ENCODE results near the gene ARHGEF2.
A peak's percentile ranks its signal among the peaks of the same experiment; 100 is the strongest.
"Not testable (repeated sequence)": the region's sequence is repeated elsewhere in the genome, so short reads cannot be mapped to it uniquely, and the experiment has no call there.

Gene ARHGEF2

GRCh38 chr1:155930725-155931124 is 47.6 kb downstream of the ARHGEF2 start:
- Mint-ChIP-seq H3K36me3 (peaks cover 47% of the 10 kb centered on the region), H3K27ac (peak overlapping the region; percentile 81), H3K4me3 (peak overlapping the region; percentile 73), H3K4me1 (peaks cover 25% of the 10 kb centered on the region)
- H3K27me3 Mint-ChIP-seq, ATAC-seq, H3K9me3 Mint-ChIP-seq: not testable (repeated sequence)

GRCh38 chr1:155929057-155929456 is 49.3 kb downstream of the ARHGEF2 start:
- no peak for ATAC-seq
- Mint-ChIP-seq H3K4me1 (peaks cover 25% of the 10 kb centered on the region), H3K9me3 (no peaks in the 10 kb centered on the region), H3K4me3 (no peak overlapping the region), H3K27ac (peak overlapping the region; percentile 14), H3K36me3 (peaks cover 53% of the 10 kb centered on the region), H3K27me3 (no peaks in the 10 kb centered on the region)

- no peak overlapping the region for H3K27ac Mint-ChIP-seq
- H3K9me3 Mint-ChIP-seq, result no peaks in the 10 kb centered on the region
- ATAC-seq, result no peak
- no peaks in the 10 kb centered on the region for H3K27me3 Mint-ChIP-seq
- peaks cover 72% of the 10 kb centered on the region for H3K36me3 Mint-ChIP-seq
- H3K4me3 Mint-ChIP-seq, result no peak overlapping the region
- H3K4me1 Mint-ChIP-seq, result peaks cover 13% of the 10 kb centered on the region
These were observed 52.8 kb downstream of the ARHGEF2 start for GRCh38 chr1:155925506-155925905.

- no peak for ATAC-seq
- H3K4me3 Mint-ChIP-seq, result no peak overlapping the region
- H3K4me1 Mint-ChIP-seq, result no peaks in the 10 kb centered on the region
- no peaks in the 10 kb centered on the region for H3K9me3 Mint-ChIP-seq
- H3K27ac Mint-ChIP-seq, result no peak overlapping the region
- H3K36me3 Mint-ChIP-seq, result peaks cover 55% of the 10 kb centered on the region
- H3K27me3 Mint-ChIP-seq, result no peaks in the 10 kb centered on the region
These were observed 57.6 kb downstream of the ARHGEF2 start for GRCh38 chr1:155920717-155921116.

- Mint-ChIP-seq H3K36me3 (peaks cover 53% of the 10 kb centered on the region), H3K4me1 (no peaks in the 10 kb centered on the region), H3K4me3 (no peak overlapping the region), H3K27me3 (no peaks in the 10 kb centered on the region), H3K27ac (no peak overlapping the region), H3K9me3 (no peaks in the 10 kb centered on the region)
- no peak for ATAC-seq
These were observed 58.5 kb downstream of the ARHGEF2 start for GRCh38 chr1:155919801-155920200.

GRCh38 chr1:155918660-155919059 is 59.7 kb downstream of the ARHGEF2 start:
- ATAC-seq, result no peak
- no peak overlapping the region for H3K4me3 Mint-ChIP-seq
- no peak overlapping the region for H3K27ac Mint-ChIP-seq
- H3K4me1 Mint-ChIP-seq, result no peaks in the 10 kb centered on the region
- H3K36me3 Mint-ChIP-seq, result peaks cover 61% of the 10 kb centered on the region
- H3K9me3 Mint-ChIP-seq, result no peaks in the 10 kb centered on the region
- H3K27me3 Mint-ChIP-seq, result no peaks in the 10 kb centered on the region

- no peak overlapping the region for H3K4me3 Mint-ChIP-seq
- H3K27me3 Mint-ChIP-seq, result no peaks in the 10 kb centered on the region
- H3K4me1 Mint-ChIP-seq, result peaks cover 27% of the 10 kb centered on the region
- H3K9me3 Mint-ChIP-seq, result no peaks in the 10 kb centered on the region
- ATAC-seq, result no peak
- peaks cover 39% of the 10 kb centered on the region for H3K36me3 Mint-ChIP-seq
- no peak overlapping the region for H3K27ac Mint-ChIP-seq
These were observed 64.2 kb downstream of the ARHGEF2 start for GRCh38 chr1:155913969-155914757.

- Mint-ChIP-seq H3K27ac (peak overlapping the region; percentile 94), H3K9me3 (no peaks in the 10 kb centered on the region), H3K27me3 (no peaks in the 10 kb centered on the region), H3K4me3 (peak overlapping the region; percentile 95), H3K36me3 (peaks cover 36% of the 10 kb centered on the region), H3K4me1 (peaks cover 27% of the 10 kb centered on the region)
- ATAC-seq, result no peak
These were observed 66.3 kb downstream of the ARHGEF2 start for GRCh38 chr1:155912056-155912536.

- Mint-ChIP-seq H3K27ac (peak within 1 kb of the TSS; percentile 94), H3K36me3 (peaks cover 29% of the 10 kb centered on the region), H3K4me3 (peak within 1 kb of the TSS; percentile 95), H3K4me1 (peaks cover 27% of the 10 kb centered on the region), H3K9me3 (no peaks in the 10 kb centered on the region), H3K27me3 (no peaks in the 10 kb centered on the region)
- peak; percentile 98 for ATAC-seq
These were observed 66.9 kb downstream of the ARHGEF2 start, which contains the start of gene RIT1 for GRCh38 chr1:155911156-155912055. TSS of gene RIT1 (minus strand) at chr1:155911349. CDS start at chr1:155910761, 588 bp downstream.

GRCh38 chr1:155910621-155911121 is 67.7 kb downstream of the ARHGEF2 start:
- Mint-ChIP-seq H3K4me3 (peak overlapping the region; percentile 95), H3K36me3 (peaks cover 27% of the 10 kb centered on the region), H3K9me3 (no peaks in the 10 kb centered on the region), H3K27me3 (no peaks in the 10 kb centered on the region), H3K4me1 (peaks cover 27% of the 10 kb centered on the region), H3K27ac (peak overlapping the region; percentile 94)
- ATAC-seq, result peak; percentile 66

GRCh38 chr1:155909894-155910293 is 68.5 kb downstream of the ARHGEF2 start:
- no peak for ATAC-seq
- Mint-ChIP-seq H3K9me3 (no peaks in the 10 kb centered on the region), H3K4me3 (peak overlapping the region; percentile 95), H3K27me3 (no peaks in the 10 kb centered on the region), H3K27ac (peak overlapping the region; percentile 94), H3K36me3 (peaks cover 24% of the 10 kb centered on the region), H3K4me1 (peaks cover 27% of the 10 kb centered on the region)

- H3K4me3 Mint-ChIP-seq, result no peak overlapping the region
- H3K27ac Mint-ChIP-seq, result no peak overlapping the region
- ATAC-seq, result no peak
- peaks cover 38% of the 10 kb centered on the region for H3K36me3 Mint-ChIP-seq
- H3K9me3 Mint-ChIP-seq, result no peaks in the 10 kb centered on the region
- no peaks in the 10 kb centered on the region for H3K4me1 Mint-ChIP-seq
- no peaks in the 10 kb centered on the region for H3K27me3 Mint-ChIP-seq
These were observed 74.1 kb downstream of the ARHGEF2 start for GRCh38 chr1:155904261-155904660.

- Mint-ChIP-seq H3K4me3 (no peak overlapping the region), H3K27ac (no peak overlapping the region), H3K4me1 (no peaks in the 10 kb centered on the region), H3K36me3 (peaks cover 43% of the 10 kb centered on the region), H3K27me3 (no peaks in the 10 kb centered on the region), H3K9me3 (no peaks in the 10 kb centered on the region)
- no peak for ATAC-seq
These were observed 78.2 kb downstream of the ARHGEF2 start for GRCh38 chr1:155900161-155900560.

- H3K4me1 Mint-ChIP-seq, result no peaks in the 10 kb centered on the region
- H3K9me3 Mint-ChIP-seq, result no peaks in the 10 kb centered on the region
- H3K27me3 Mint-ChIP-seq, result no peaks in the 10 kb centered on the region
- no peak for ATAC-seq
- no peak overlapping the region for H3K27ac Mint-ChIP-seq
- H3K4me3 Mint-ChIP-seq, result no peak overlapping the region
- peaks cover 41% of the 10 kb centered on the region for H3K36me3 Mint-ChIP-seq
These were observed 78.7 kb downstream of the ARHGEF2 start for GRCh38 chr1:155899683-155900082.

GRCh38 chr1:155898888-155899287 is 79.5 kb downstream of the ARHGEF2 start:
- no peak overlapping the region for H3K27ac Mint-ChIP-seq
- H3K27me3 Mint-ChIP-seq, result no peaks in the 10 kb centered on the region
- peaks cover 36% of the 10 kb centered on the region for H3K36me3 Mint-ChIP-seq
- no peak overlapping the region for H3K4me3 Mint-ChIP-seq
- no peaks in the 10 kb centered on the region for H3K4me1 Mint-ChIP-seq
- no peaks in the 10 kb centered on the region for H3K9me3 Mint-ChIP-seq
- no peak for ATAC-seq
